Measurements from ENCODE around the gene ZNF326. TPM values are rescaled to one million over a fixed set of nuclear protein-coding genes. Genes with fewer than 3 reads are reported as not detected.

ZNF326 gene
- total RNA-seq, 2 experiments from 2014 or later: 14.9 to 15.5 TPM

Other genes with a start within 250 kb of the ZNF326 start
- 10 to 100 TPM; 19.4 to 20.3 TPM for gene LRRC8D, start 174.1 kb upstream of the ZNF326 start, total RNA-seq

Data from activated CD4-positive, alpha-beta memory T cell treated with anti-CD3 and anti-CD28 coated beads, Interleukin-2, amount 10 ng/mL, durations not matched to agents 7 days and 5 days (primary cell).